GM19328 (cell line): ENCODE data around the gene SNU13.
"Not testable (repeated sequence)": the region's sequence is repeated elsewhere in the genome, so short reads cannot be mapped to it uniquely, and the experiment has no call there.

Experiments used
- ATAC-seq: cut with Tn5 transposase; IDR thresholded peaks from one replicate; pipeline ENCODE4 v1.9.1; 2021; ENCODE audit warnings: mild to moderate bottlenecking, moderate library complexity; ENCODE audit not compliant: unreplicated experiment

SNU13 gene

DNA sequence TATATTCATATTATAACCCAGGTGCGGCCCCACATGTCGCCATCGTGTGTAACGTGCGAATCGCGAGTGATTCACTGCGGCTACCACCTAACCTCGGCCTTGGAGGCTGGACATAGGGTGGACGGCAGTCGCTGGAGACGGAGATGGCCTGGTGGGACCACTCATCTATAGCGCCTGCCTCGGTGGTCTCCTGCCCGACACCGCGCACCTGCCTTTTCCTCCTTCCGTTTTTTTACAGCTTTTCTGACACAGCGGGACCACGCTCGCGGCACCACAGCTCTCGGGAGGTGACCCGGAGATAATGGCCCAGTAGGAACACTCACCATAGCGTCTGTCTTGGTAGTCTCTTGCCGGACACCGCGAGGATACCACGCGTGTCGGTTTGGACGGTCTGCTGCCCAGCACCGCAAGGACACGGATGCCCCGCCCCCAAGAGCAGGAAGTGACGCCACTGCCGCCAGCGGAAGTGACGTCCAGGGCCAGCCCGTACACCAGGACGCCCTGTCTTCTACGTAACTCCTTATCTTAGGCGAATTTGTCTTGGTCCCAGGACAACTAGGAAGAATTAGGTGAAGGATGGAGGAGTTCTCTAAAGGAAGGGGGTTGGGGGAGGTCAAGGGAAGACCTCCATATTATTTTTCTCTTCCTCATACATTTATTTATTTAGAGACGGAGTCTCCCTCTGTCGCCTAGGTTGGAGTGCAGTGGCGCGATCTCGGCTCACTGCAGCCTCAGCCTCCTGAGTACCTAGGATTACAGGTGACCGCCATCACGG is 6.4 kb downstream of the SNU13 start:
- peak; percentile 75 for ATAC-seq

DNA sequence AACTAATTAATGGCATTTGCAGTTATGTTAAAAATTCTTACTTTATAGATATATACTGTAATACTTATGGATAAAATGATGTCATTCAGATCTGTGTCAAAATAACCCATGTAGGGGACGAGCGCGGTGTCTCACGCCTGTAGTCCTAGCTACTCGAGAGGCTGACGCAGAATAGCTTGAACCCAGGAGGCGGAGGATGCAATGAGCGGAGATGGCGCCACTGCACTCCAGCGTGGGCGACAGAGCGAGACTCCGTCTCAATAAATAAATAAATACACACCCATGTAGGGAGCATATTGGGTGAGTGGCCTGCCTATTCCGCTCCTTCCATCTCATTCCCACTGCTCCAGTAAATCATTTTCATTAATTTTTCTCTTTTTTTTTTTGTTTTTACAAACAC is 7.1 kb downstream of the SNU13 start:
- no peak for ATAC-seq

DNA sequence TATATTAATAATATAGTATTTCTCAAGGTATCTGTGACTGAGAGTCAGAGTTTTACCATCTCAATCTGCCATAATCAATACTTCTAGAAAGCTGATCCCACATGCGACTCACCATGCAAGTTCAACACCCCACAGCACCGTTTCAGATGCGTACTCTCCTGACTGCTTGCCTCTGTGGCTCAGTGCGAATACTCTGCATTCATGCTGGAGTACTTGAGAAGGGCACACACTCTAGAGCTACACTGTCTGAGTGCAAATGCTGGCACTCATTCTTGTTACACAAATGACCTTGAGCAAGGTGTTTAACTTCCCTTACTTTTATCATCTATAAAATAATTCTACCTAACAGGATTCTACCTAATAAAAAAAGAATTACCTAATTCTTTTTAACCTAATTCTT is 12.5 kb downstream of the SNU13 start:
- ATAC-seq = no peak

DNA sequence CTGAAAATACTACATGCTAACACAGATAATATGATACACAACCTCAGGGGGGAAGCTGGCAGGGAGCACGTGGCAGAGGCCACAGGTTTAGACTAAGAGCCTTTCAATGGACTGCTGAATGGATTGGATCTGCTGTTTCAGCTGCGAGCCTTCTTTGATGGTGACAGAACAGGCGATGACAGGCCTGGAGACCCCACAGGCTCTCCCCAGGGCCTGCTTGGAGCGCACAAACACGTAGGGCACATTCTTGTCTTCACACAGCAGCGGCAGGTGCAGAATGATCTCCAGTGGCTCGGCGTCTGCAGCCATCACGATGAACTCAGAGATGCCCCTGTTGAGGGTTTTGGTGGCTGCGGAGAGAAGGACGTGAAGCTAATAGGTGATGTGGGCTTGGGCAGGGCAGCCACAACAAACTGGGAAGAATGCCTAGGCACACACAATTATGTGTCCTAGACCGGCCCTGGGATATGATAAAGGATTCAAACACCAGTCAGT is 13.8 kb downstream of the SNU13 start:
- no peak for ATAC-seq

DNA sequence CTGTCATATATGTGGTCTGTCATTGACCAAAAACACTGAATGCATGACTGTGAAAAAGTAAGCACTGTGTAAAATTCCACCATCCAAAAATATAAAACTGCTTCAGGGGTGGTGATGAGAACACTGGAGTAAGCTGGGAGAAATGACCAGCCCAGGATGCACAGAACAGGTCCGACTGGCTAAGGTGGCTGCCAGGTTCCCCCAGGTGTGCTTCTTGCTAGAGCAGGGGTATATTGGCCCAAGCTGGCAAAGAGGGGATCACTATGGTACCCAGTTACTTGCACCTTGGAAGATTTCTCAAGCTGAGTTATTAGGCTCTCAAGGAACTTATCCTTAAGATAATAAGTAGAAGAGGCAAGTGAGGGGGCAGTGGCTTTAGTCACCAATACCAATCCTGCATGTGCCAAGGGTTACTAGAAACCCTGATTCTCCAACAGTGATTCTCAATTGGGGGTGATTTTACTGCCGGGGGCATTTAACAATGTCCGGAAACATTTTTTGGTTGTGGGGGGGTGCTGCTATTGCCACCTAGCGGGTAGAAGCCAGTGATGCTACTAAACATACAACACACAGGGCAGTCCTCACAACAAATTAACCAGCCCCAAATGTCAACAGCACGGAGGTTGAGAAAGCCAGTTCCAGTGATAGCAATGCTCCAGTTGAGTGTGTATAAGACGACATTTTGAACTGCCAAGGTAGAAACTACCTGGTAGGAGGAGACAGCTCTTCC is 15.7 kb downstream of the SNU13 start:
- ATAC-seq = no peak

DNA sequence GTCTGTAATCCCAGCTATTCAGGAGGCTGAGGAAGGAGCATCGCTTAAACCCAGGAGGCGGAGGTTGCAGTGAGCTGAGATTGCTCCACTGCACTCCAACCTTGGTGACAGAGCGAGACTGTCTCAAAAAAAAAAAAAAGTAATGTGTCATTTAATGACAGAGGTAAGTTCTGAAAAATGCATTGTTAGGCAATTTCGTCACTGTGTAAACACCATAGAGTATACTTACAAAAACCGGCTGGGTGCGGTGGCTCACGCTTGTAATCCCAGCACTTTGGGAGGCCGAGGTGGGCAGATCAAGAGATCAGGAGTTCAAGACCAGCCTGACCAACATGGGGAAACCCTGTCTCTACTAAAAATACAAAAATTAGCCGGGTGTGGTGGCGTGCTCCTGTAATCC is 16.6 kb downstream of the SNU13 start:
- ATAC-seq = not testable (repeated sequence)

DNA sequence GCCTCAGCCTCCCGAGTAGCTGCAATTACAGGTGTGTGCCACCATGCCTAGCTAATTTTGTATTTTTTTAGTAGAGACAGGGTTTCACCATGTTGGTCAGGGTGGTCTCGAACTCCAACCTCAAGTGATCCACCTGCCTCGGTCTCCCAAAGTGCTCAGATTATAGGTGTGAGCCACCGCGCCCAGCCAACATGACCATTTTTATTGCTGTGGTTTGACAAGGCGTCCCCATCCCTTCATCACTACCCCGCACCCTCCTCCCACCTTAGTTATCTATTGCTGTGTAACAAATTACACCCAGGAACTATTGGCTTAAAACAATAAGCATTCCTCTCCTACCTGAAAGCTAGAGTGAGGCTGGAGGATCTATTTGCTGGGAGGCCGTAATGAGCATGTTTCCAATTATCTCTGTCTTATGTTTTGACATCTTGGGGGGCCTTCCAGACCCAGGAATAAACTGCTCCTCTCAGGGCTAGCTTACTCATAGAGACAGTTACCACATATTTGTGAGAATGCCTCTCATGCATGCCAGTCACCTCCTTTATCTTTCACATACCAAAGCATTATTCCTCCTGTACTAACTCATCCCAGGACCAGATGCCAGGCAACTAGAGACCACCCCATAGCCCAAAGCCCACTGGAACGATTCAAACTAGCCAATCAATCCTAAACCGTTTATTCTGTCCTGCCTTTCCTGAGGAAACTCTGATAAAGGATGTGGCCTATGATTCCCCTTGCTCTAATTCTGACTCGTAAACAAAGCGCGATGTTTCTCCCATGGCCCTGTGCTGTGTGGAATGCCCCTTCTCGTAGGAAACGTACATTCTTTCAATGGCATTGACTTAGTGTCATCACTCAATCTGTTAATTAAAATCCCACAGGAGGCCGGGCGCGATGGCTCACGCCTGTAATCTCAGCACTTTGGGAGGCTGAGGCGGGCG is 19.4 kb downstream of the SNU13 start:
- no peak for ATAC-seq

DNA sequence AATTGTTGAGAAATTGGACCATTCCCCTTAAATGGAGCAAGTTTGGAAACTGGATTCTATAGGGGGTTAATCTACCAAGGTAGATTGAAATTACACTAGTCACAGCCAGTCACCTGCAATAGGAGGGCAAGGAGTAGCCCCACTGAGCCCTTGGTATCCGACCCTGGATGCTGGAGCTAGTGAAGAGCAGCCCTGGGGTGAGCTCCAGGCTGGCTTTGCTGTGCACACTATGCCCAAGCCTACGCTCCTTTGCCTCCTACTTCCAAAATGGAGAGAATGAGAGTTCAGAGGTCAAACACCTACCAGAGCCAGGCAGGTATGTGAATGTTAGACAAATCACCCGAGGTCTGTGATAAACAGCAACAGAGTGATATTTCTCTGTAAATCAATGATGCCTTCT is 23.7 kb downstream of the SNU13 start:
- no peak for ATAC-seq

DNA sequence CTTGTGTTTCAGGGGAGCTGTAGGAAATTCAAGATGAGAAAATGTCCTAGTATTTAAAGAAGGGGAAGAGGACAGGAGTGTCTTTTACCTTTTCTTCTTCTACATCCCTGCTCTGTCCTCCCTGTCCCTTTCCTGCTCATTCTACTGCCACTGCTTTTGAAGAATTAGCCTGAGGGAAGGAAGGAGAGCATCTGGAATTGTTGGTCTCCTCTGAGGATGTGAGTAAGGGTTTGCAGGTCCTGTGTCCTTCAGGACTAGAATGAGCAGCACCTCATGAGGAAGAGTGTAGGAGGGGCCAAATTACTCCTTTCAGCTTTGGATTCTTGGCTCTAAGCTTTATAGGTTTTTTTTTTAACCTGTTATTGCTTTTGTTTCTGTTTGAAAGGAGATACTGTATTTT is 24.2 kb downstream of the SNU13 start:
- ATAC-seq = no peak

DNA sequence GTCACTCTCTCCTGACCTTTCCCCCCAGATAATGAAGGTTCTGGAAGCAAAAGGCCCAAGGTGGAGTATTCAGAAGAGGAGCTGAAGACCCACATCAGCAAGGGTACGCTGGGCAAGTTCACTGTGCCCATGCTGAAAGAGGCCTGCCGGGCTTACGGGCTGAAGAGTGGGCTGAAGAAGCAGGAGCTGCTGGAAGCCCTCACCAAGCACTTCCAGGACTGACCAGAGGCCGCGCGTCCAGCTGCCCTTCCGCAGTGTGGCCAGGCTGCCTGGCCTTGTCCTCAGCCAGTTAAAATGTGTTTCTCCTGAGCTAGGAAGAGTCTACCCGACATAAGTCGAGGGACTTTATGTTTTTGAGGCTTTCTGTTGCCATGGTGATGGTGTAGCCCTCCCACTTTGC is 25.1 kb downstream of the SNU13 start:
- ATAC-seq = not testable (repeated sequence)

DNA sequence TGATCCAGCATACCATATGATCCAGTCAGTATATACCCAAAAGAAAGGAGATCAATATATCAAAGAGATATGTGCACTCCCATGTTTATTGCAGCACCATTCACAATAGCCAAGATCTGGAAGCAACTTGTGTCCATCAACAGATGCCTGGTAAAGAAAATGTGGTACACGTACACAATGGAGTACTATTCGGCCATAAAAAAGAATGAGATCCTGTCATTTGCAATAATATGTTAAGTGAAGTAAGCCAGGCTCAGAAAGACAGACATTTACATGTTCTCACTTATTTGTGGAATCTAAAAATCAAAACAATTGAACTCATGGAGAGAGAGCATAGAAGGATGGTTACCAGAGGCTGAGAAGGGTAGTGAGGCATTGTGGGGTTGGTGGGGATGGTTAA is 27.0 kb downstream of the SNU13 start:
- no peak for ATAC-seq

DNA sequence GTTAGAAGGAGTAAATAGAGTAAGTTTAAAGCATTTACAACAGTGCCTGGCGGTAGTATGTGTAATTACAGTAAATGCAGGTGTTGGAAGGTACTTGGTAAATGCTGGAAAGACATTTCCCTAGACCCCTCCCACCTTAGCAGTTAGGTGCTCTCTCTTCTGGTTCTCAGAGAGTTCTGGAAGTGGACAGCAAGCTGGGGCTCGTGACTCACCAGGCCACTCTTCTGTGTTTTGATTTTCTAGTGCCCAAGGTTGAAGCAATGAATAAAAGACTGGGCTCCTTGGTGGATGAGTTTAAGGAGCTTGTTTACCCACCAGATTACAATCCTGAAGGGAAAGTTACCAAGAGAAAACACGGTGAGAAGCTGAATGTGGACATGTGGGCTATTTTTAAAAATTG is 27.6 kb downstream of the SNU13 start:
- no peak for ATAC-seq

DNA sequence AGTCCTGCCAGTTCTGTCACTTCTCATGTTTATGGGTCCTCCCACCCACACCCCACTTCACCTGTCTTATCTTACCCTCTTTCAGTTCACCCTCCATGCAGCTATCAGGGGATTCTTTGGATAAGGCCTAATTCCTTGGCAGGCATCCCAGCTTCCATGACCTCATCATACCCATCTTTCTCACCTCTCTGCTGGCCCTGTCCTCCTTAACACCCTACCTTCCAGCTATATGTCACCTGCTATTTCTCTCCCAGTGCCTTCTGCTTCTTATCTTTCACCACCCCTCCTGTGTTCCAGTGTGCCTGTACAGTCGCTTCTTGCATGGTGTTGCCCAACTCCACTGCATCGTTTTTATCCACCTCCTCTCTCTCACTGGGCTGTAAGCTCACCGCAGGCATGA is 28.3 kb downstream of the SNU13 start:
- ATAC-seq = no peak

DNA sequence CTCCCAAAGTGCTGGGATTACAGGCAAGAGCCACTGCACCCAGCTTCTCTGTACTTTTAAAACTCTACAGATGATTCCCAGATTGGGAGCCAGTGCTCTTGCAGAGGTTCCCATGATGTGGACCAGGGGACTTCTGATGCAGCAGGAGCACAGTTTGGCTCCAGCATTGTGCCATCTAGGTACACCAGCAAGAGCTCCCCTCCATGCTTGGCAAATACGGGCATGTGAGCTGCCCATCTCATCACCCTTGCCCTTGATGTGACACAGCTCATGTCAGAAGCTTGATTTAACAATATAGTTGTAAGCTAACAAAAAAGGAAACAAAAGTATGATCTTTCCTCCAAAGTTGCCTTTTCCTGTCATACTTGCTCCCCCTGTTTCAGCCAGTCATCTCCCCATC is 28.7 kb downstream of the SNU13 start:
- no peak for ATAC-seq

DNA sequence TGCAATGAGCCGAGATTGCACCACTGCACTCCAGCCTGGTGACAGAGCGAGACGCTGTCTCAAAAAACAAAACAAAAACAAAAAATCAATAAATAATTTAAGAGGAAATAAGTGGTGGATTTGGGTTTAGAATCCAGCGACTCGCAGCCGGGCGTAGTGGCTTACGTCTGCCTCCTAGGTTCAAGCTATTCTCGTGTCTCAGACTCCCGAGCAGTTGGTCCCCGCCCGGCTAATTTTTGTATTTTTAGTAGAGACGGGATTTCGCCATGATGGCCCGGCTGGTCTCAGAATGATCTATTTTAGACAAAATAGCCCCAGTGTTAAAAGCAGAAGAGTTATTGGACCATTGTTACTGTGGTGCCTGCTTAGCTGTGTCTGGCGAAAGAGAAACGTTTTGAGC is 29.8 kb downstream of the SNU13 start:
- ATAC-seq = no peak

DNA sequence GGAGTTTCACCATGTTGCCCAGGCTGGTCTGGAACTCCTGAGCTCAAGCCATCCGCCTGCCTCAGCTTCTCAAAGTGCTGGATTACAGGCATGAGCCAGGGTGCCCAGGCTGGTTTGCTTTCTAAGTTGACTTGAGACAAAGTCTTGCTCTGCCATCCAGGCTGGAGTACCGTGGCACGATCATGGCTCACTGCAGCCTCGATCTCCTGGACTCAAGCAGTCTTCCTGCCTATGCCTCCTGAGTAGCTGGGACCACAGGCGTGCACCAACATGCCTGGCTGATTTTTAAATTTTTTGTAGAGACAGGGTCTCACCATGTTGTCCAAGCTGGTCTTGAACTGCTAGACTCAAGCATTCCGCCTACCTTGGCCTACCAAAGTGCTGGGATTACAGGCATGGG is 31.0 kb downstream of the SNU13 start:
- ATAC-seq = no peak

DNA sequence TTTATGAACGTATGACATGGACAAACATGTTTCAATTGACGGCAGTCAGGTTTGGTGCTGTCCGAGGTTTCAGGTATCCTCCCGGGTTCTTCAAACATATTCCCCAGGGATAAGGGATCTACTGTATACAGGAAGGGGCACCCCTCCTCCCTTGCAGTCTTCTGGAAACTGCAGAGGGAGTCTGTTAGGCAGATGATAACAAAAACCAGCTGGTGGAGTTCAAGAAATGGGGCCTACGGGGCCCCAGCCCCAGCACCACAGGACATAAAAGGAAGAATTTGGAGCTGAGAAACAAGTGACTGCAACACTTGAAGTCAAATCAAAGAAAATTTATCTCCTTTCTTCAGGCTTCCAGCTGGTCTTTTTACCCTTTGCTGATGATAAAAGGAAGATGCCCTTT is 32.1 kb downstream of the SNU13 start:
- ATAC-seq = no peak

DNA sequence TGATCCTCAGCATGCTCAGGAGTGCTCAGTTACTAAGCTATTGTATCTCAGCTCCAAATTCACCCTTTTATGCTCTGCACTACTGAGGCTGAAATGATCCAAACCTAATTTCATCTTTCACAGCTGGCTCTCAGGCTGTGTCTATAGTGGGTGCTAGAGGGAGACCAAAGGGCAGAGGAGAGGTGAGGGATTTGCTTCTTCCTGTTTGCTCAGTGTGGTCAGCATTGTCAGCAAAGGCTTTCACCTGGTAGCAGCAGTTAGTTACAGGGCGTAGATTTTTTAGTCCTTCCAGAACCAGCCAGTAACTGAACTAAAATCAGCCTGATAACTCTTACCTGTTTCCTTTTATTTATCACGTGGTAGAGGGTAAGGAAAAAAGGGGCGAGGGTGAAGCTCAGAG is 34.3 kb downstream of the SNU13 start:
- no peak for ATAC-seq

DNA sequence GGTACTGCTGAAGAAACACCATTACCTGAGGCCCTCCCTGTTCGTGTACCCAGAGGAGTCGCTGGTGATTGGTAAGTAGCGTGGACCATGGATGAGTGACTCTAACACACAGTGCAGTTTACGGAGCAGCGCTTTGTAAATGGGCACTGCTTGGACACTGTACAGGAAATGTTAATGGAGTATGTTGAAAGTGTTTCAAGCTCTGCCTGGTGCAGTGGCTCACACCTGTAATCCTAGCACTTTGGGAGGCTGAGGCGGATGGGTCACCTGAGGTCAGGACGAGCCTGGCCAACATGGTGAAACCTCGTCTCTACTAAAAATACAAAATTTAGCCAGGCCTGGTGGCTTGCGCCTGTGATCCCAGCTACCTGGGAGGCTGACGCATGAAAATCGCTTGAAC is 37.8 kb downstream of the SNU13 start:
- no peak for ATAC-seq

DNA sequence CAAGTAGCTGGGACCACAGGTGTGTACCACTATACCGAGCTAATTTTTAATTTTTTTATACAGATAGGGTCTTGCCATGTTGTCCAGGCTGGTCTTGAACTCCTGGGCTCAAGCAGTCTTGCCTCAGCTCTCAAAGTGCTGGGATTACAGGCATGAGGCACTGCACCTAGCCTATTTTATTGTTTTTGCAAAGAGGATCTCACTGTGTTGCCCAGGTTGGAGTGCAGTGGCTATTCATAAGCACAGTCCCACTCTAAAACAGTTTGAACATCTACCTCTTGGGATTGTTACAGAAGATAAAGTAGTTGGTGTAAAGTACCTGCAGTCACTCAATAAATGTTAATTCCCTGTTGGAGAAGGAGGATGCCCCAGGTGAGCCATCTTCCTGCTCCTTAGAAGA is 38.4 kb downstream of the SNU13 start:
- no peak for ATAC-seq

DNA sequence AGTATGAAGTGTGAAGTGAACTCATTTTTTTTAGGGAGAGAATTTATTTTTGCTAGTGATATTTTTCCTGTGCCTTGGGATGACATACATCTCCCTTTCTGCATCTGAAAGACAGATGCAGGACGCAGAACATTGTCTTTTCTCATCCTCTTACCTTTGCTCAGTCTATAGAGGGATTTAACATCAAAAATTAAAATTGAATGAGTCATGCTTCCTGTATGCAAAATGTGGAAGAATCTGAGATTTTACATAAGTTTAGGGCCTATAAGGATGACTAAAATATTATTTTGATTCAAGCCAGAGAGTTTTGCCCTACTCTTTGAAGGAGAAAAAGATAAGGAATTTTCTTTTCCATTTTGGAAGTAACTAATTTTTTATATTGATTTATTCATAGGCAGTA is 40.2 kb downstream of the SNU13 start:
- no peak for ATAC-seq
